ENCODE results near the gene ASIC4. TPM values are rescaled to one million over a fixed set of nuclear protein-coding genes. Genes with fewer than 3 reads are reported as not detected.

ASIC4 gene
- total RNA-seq = not detected
- long read RNA-seq = 0 reads

DNA sequence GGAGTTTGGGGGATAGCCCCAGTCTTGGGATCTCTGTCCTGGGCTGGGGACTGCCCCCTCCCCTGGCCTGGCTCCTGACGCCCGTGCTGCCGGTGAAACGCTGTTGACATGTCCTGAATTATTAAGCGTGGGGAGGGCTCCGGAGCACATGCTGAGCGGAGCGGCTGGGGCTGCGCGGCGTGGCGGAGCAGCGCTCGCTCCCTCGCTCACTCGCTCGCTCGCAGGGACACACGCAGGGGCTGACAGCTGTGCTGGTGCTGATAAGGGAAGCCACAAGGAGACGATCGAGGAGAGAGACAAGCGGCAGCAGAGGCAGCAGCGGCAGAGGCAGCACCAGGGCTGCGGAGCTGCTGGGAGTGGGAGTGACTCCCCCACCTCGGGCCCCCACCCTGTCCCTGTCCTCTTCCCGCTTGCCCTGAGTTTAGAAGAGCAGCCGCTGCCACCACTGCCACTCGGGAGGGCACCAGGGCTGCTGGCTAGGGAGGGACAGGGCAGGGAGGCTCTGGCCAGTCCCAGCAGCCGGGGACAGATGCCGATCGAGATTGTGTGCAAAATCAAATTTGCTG is at the start of gene ASIC4:
Gene ASIC4 (plus strand): TSS at position 287 of the 566 bp plus-strand sequence. CDS start 243 bp downstream, at position 530.
- DNase-seq (no peak), ATAC-seq (ENCODE audit: poor library complexity) (peak; percentile 33)
- intact Hi-C loops (cut with DNase I) = no loop called here

DNA sequence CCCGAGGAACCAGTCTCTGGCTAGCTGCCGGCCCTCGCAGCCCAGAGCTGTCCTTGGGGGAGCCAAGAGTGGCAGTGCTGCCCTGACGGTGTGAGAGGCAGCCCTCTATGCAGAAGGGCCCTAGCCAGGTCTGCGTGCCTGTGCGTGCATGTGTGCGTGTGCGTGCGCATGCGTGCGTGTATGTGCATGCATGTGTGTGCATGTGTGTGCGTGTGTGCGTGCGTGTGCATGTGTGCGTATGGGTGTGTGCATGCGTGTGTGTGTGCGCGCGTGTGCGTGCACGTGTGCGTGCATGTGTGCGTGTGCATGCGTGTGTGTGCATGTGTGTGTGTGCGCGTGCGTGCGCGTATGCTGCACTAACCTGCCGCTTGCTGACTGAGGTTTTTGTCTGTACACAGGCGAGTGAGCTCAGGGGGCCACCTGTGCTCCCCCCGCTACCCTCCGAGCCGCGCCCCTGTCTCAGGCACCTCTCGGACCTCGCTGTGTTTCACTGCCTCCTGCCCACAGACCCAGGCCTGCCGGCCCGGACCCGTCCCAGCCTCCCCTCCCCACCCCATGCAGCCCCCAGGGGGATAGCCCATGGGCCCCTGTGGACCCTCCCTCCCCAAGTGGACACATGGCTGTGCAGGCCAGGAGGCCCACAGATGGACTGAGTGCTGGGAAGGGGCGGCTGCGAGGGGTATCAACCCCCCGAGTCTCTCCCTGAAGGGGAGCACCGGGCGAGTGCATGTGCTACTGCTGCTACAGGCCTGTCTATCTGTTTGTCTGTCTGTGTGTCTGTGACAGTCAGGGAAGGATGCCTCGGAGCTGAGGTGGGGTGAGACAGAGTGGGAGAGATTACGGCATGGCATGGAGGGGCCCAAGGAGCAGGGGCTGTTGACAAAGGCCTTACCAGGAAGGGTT is 48.4 kb upstream of the ASIC4 start:
- DNase-seq = no peak
- ATAC-seq (ENCODE audit: poor library complexity) = no peak
- intact Hi-C loops (cut with DNase I) = no loop called here

DNA sequence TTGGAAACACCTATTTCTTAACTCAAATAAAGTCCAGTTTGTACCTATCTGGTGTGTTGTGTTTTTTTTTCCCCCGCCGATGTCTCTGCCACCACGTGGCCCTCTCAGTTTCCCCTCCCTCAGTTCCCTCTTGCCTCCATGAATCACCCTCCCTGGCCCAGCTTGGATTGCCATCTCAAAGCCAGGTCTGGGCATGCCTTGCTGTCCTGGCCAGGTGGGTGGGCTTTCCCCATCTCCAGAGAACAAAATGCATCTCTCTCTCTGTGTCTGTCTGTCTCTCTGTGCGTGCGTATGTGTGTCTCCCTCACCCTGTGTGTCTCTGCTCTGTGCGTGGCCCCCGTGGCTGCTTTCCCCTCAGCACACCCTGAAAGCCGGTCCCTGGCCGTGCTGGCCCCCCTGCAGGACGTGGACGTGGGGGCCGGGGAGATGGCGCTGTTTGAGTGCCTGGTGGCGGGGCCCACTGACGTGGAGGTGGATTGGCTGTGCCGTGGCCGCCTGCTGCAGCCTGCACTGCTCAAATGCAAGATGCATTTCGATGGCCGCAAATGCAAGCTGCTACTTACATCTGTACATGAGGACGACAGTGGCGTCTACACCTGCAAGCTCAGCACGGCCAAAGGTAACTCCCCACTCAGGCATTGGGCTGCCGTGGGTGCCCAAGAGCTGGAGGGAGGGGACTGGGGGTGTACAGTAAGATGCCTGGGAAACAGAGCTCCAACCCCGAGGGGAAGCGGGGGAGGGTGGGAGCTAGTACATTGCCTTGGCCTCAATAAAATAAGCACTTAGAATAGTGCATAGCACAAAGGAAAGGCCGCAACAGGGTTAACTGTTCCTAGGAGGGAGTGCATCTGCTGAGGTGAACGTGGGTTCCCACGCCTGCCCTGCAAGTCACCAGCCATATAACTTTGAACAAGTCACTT is 47.2 kb upstream of the ASIC4 start:
- ATAC-seq (ENCODE audit: poor library complexity) (no peak), DNase-seq (no peak)
- intact Hi-C loops (cut with DNase I) = no loop called here

DNA sequence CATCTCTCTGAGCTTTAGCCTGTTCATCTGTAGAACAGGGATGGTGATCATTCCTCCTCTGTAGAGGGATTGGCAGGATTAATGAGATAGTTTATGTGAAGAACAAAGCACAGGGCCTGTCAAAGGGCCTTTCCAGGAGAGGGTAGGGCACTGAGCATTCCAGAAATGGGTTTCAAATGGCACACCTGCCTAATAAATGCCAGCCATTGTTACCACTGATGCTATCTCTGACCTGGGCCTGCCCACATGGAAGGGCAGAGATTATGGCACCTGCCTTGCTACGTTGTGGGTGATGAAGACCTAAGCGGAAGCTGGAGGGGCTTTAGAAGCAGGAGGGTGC is 46.6 kb upstream of the ASIC4 start:
- intact Hi-C loops (cut with DNase I) = no loop called here

DNA sequence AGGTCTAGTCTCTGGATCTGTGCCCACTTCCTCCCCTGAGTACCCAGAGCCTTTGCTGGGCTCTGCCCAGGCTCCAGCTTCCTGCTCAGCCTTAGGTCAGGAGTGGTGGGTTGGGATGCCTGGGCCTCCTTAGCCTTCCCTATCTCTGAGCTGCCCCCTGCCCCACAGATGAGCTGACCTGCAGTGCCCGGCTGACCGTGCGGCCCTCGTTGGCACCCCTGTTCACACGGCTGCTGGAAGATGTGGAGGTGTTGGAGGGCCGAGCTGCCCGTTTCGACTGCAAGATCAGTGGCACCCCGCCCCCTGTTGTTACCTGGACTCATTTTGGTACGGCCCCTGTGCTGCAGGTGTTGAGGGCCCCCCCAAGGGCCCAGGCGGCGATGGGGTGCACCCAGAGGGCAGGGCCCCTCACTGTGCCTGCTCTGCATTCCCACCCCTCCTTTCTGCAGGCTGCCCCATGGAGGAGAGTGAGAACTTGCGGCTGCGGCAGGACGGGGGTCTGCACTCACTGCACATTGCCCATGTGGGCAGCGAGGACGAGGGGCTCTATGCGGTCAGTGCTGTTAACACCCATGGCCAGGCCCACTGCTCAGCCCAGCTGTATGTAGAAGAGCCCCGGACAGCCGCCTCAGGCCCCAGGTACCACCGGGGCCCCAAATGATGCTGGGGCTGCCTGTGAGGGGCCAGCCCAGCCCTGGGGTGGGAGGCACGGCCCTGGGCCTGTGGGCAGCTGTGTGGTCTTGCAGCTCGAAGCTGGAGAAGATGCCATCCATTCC is 45.7 kb upstream of the ASIC4 start:
- DNase-seq (no peak), ATAC-seq (ENCODE audit: poor library complexity) (peak; percentile 3)
- intact Hi-C loops (cut with DNase I) = no loop called here

More for the DNA sequence above, 46.6 kb upstream of the ASIC4 start:
- ATAC-seq (ENCODE audit: poor library complexity) (no peak), DNase-seq (no peak)

DNA sequence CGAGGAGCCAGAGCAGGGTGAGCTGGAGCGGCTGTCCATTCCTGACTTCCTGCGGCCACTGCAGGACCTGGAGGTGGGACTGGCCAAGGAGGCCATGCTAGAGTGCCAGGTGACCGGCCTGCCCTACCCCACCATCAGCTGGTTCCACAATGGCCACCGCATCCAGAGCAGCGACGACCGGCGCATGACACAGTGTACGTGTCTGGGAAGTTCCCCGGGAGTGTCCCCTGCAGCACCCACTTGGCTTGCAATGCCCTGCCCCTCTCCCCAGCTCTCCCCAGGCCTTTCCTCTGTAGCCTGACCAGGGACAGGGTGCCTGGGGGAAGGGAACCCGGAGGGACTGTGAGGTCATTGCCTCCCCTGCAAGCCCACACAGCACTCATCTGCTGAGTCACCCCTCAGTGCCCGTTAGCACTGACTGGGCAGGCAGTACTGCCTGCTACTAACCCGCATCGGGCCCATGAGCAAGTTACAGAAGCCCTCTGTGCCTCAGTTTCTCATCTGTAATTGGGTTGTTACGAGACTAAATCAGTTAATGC is 45.0 kb upstream of the ASIC4 start:
- DNase-seq (no peak), ATAC-seq (ENCODE audit: poor library complexity) (peak; percentile 18)
- intact Hi-C loops (cut with DNase I) = no loop called here

- intact Hi-C loops (cut with DNase I) = no loop called here
- peak; percentile 35 for ATAC-seq (ENCODE audit: poor library complexity)
- no peak for DNase-seq
Observed at GRCh38 chr2:219470429-219470828, 43.9 kb upstream of the ASIC4 start.

- intact Hi-C loops (cut with DNase I) = no loop called here
- ATAC-seq (ENCODE audit: poor library complexity) (no peak), DNase-seq (no peak)
Observed at GRCh38 chr2:219471476-219472371, 42.6 kb upstream of the ASIC4 start.

GRCh38 chr2:219472629-219473187 is 41.6 kb upstream of the ASIC4 start:
- DNase-seq (no peak), ATAC-seq (ENCODE audit: poor library complexity) (no peak)
- intact Hi-C loops (cut with DNase I) = no loop called here

- DNase-seq (no peak), ATAC-seq (ENCODE audit: poor library complexity) (no peak)
- intact Hi-C loops (cut with DNase I) = no loop called here
Observed at GRCh38 chr2:219473511-219473910, 40.8 kb upstream of the ASIC4 start.

DNA sequence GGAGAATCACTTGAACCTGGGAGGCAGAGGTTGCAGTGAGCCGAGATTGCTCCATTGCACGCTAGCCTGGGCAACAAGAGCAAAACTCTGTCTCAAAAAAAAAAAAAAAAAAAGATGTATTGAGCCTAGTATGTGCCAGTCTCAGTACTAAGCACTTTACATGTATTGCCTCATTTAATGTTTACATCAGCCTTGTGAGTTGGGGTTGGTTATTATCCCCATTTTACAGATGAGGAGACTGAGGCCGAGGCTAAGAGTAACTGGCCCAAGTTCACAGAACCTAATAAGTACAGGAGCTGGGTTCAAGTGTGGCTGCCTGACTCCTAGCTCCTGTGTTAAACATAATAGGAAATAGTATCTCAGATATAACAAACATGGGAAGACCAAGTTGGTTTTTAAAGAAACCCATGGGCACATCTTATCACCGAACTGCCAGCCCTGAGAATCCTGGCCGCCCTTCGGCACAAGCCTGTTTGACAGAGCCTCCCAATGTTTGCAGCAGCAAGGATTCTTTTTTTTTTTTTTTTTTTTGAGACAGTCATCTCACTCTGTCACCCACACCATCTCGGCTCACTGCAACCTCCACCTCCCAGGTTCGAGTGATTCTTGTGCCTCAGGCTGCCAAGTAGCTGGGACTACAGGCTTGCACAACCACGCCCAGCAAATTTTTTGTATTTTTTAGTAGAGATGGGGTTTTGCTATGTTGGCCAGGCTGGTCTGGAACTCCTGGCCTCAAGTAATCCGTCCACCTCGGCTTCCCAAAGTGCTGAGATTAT is 39.8 kb upstream of the ASIC4 start:
- no peak for ATAC-seq (ENCODE audit: poor library complexity)
- intact Hi-C loops (cut with DNase I) = loop anchor here (5.0 kb wide), 1 partner anchor 58 kb away; no protein-coding TSS in a partner anchor
- DNase-seq = no peak

GRCh38 chr2:219475278-219475677 is 39.0 kb upstream of the ASIC4 start:
- peak; percentile 8 for ATAC-seq (ENCODE audit: poor library complexity)
- intact Hi-C loops (cut with DNase I) = loop anchor here (5.0 kb wide), 1 partner anchor 57 kb away; no protein-coding TSS in a partner anchor
- DNase-seq = no peak

DNA sequence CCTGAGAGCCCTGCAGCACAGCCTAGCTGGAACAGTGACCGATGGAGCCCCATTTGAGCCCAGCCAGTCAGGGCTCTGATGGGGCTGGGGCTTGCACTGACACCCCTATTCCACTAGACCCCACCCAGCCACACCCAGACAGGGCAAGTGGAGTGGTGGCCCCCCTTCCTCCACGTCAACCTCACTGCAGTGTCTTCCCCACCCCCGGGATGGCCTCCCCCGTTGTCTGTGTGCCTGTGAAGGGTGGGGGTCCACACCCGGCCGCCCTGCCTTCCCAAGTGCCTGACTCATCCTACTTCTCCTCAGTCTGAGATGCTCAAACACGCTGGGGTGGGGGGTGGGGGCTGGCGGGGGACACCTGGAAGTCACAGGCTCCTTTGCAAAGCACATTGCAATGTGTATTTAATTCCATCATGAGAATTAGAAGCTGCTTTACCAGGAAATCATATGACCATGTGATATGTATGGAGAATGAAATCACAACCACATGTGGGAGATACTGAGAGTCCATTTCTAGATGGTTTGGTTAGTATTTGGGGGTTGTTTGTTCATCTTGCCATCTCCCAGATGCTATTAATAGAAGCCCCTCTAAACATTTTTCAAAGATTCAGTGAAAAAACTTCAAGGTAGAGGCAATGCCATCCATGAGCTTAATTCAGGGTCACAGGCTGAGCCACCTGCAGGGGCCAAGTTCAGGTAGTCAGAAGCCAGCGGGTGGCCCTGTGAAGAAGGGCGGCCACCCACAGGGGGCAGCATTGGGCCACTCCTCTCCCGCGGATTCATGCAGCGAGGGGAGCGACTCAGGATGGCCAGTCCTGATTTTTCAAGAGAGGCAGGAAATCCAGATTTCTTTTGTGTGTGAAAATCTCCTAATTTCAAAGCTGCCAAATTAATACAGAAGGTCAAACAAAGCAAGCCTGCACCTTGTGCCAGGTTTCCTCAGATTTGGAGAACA is 38.3 kb upstream of the ASIC4 start:
- peak; percentile 72 for ATAC-seq (ENCODE audit: poor library complexity)
- intact Hi-C loops (cut with DNase I) = loop anchor here (5.0 kb wide), 1 partner anchor 56 kb away; no protein-coding TSS in a partner anchor
- peak; percentile 80 for DNase-seq

DNA sequence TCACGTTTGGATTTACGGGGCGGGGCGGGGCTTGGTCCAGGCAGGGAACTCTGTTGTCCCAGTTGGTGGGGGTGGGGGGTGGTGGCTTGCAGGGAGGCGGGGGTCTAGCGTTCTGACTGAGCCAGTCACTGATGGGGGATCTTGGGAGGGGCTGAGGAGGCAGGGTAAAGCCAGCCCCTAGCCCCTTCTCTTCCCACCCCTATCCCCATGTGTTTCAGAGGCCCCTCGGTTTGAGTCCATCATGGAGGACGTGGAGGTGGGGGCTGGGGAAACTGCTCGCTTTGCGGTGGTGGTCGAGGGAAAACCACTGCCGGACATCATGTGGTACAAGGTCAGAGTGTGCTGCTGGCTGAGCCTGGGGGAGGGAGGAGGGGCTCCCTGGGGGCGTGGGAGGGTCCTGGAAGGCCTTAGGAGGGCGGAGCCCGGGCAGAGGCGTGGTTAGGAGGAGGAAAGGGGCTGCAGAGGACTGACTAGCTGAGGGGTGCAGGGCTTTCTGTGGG is 37.6 kb upstream of the ASIC4 start:
- DNase-seq (no peak), ATAC-seq (ENCODE audit: poor library complexity) (no peak)
- intact Hi-C loops (cut with DNase I) = loop anchor here (5.0 kb wide), 1 partner anchor 56 kb away; no protein-coding TSS in a partner anchor

GRCh38 chr2:219477179-219477578 is 37.1 kb upstream of the ASIC4 start:
- ATAC-seq (ENCODE audit: poor library complexity) (no peak), DNase-seq (no peak)
- intact Hi-C loops (cut with DNase I) = loop anchor here (5.0 kb wide), 1 partner anchor 55 kb away; no protein-coding TSS in a partner anchor

Measured in Right ventricle myocardium superior (tissue), 1 donor.